GM18517 (cell line): ENCODE data around the gene KCNN3.

Source experiments
- ATAC-seq: cut with Tn5 transposase; IDR thresholded peaks from one replicate; pipeline ENCODE4 v1.9.1; 2021; ENCODE audit warnings: mild to moderate bottlenecking, moderate library complexity; ENCODE audit not compliant: unreplicated experiment

The KCNN3 gene

DNA sequence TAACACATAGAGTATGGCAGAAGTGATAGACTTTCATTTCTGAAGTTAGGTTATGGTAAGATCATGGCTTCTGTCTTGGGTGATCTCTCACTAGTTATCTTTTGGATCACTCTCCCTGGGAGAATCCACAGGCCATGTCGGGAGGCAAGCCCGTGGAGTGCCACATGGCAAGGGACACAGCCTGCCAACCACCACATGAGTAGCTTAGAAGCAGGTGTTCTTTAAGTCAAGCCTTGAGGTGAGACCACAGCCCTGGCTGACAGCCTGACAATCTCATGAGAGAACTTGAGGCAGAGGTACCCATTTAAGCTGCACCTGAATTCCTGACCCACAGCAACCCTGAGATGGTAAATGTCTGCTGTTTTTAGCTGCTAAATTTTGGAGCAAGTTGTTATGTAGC is 130.4 kb downstream of the KCNN3 start:
- ATAC-seq: no peak

DNA sequence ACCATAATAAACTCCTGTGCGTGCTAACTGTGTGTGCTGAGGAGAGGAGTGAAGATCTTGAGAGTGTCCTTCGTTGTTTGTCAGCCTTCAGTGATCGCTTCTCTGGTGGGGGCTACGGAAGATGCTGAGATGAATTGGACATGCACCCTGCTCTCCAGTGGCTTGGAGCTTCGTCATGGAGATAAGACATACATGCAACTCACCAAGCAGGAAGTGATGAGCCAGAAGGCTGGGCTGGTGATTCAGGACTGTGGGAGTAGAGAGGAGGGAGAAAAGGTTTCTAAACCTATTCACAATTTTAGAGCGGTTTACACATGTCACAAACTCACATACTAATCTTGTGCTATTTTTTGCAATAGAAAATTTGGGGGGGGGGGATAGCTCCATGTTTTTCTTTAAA is 133.2 kb downstream of the KCNN3 start:
- ATAC-seq: no peak

DNA sequence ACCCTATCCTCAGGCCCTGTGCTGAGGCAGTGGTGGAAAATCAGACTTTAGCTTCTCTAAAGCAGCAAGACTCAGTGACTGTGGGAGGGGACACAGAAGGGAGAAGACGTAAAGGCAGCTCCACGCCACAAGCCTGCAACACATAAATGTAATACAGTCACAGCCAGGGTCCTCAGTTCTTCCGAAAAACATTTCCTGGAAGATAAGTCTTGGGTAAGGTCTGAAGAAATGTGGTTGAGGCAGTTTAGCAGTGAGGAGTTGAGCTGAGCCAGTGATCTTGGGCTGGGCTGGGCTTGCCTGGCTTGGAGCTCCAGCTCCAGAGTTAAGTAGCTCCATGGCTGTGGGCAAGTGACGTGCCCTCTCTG is 134.3 kb downstream of the KCNN3 start:
- ATAC-seq: no peak

DNA sequence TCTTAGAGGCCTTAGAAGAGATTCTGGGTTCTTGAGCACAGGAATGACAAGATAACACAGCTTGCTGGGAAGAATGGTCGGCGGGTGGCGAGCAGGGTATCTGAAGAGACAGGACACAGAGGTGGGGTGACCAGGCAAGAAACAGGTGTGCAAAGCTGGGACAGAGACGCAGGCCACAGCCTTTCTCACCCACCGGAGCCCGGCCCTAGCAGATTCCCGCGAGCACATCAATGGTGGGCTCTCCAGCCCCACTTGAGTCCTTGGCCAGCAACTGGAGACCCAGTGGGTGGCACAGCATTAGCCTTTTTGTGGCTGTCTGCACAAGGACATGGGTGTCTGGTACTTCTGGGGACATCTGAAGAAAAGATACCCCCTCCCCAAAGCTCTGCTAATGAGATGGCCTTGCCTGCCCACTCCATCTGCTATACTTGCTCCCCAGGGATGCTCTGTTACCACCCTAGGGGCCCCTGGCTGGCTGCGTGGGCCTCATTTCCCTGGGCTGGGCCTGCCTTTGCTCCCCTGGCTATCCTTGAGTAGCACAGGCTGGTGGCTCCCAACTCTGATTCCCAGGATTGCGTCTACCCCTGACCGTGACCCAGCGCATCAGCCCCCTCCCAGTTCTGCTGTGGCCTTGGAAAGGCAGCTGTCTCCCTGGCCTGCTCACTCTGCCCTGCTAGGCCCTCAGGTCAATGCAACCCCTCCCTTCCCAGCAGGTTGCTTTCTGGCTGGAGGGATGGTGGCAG is 134.8 kb downstream of the KCNN3 start:
- ATAC-seq: no peak

DNA sequence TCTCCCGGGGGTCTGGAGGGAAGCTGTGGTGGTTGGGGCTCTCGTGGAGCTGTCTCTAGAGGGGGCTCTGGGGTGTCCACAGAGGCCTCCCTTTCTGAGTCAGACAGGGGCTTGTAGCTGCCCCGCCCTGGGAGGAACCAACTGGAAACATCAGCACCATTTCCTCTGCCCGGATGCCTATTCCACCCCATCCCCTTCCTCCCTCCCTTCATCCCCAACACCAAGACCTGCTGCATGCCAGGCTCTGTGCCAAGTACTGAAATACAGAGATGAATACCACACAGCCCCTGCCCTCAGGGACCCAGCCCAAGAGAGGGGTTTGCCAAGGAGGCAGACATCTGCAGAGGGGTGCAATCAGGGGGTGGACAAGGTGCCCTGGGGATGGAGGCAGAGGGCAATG is 136.5 kb downstream of the KCNN3 start:
- ATAC-seq: no peak

DNA sequence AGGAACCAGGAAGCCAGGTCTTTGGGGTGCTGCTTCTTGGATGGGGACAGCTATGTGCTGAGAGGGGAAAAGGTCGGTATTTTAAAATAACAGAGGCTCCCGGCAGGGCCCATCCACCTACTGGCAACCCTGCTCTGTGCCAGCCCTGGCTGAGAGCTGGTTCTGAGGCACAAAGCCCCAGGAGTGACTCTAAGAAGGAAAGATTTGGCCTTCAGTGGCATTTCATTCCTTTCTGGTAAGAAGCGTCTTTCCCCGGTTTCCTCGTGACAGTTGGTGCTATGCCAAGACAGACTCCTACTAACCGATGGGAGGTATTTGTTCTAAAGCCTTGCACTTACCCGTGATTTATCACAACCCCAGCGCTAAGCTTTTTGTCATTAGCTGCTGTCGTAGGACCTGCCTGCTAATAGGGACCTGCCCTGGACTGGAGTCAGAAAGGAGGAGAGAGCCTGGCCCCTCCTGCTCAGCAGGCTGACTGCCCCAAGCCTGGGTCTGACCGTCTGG is 139.0 kb downstream of the KCNN3 start:
- no peak for ATAC-seq

DNA sequence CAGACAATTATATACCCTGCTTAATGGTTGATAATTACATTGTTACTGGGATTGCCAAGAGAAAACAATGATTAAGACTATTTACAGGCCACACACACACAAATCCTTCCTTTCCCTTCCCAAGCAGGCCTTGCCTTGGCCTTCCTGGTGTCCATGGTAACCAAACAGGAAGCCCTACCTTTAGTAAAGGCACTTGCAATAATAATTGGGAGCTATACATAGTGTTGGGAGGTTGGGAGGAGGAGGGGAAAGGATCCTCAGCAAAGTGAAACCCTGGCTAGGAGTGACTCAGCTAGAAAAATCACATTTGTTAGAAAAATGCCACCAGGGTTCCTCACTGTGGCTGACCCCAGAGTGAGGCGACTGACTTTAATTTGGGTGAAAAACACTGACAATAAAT is 139.8 kb downstream of the KCNN3 start:
- ATAC-seq: no peak

DNA sequence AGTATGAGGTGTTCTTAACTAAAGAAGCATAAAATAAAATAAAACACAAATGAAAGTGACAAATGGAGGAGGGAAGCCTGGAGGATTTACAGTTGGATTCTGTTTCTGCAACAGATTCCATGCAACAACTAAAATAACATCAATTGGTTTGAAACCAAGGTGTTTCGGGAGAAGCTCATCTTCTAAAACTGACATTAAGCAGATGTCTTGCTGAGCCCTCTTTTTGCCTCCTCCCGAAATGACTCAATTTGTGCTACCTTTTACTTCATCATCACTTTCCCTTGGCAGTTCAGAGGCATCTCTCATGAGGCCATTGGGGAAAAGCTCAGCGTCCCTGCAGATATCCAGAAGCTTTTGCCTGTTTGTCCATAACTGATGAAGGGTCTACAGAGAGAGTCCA is 140.5 kb downstream of the KCNN3 start:
- no peak for ATAC-seq

DNA sequence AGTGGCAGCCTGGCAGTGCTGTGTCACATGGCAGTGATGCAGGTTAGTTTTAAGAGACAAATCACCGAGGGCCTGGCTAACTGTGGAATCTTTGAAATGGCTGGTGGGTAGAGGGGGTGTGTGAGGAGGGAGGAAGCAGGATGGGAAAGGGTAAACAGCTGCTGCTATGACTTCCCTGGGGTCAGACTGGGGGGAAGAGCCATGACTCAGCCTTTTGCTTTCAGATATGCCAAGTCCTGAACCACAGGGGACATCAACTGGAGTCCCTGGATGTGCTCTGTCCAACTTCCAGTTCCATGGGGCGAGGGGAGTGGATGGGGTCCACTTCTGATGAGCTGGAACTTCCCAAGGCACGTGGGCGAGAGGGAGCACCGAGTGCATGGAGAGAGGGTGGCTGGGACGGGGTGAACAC is 141.0 kb downstream of the KCNN3 start:
- no peak for ATAC-seq

DNA sequence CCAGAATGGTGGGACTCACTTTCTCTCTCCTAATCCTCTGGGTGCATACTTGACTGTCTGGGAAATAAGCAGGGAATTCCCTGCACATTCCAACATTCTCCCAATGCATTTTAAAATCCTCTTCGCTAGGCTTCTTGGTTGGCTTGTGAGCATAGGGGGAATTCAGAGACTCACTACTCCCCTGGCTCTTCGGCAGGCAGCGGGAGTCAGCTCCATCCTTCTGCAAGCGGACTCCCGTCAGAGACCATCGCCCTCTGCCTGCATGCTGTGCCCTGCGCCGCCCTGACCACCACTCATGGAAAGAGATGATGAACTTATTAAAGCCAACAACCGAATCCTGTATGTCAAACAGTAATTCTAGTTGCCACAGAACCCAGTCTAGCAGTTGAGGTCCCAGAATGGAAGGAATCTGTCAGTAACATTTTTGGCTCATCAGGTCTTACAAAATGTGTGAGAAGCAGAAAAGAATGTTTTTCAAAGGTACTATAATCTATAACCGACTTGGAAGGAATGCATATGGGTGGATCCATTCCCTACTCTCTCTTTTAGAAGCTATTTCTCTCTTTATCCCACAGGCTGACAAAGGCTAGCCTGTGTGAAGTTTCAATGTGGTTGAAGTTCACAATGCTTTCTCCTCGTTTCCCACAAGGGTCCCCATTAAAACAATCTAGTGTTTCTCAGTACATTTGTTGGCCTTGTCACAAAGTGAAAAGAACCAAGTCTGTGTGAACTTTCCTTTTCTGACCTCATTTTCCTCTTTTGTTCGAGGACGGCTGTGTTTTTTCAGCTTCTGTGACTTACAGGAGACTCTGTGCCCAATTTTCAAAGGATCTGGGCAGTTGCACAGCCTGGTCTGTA is 143.0 kb downstream of the KCNN3 start:
- no peak for ATAC-seq

DNA sequence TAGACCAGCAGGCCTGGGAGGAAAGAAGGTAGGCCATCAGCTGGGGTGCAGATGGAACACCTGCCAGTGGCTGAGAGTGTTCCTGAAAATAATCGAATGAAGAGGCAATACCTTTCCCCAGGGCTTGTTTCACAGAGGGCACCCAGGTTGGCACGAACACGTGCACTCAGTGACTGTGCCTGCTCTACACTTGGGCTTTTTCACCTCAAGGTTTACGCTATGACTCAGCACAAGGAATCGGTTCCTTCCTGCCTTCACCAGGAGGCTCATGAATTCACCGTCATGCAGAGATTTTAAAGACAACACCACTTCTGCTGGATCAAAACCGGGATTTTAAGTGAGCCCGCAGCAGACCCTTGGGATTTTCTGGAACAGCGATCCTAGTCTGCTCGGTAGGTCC is 143.6 kb downstream of the KCNN3 start:
- ATAC-seq: no peak

DNA sequence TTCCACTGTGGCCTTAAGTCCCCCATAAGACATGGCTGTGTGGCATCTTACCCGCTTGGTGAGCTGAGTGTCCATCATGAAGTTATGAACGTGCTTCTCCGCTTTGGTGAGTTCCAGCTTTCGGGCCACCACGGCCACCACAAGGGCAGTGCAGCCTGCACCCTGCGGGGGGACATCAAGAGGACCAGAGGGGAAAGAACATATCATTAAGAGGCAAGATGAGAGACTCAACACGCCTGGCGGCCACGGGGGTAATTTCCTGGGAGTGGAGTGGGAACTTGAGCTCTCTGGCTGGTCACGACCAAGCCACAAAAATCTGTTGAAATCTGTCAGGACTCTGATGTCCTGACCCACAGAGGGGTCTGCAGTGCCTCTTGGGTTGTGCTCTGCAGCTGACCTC is 144.2 kb downstream of the KCNN3 start:
- ATAC-seq: no peak

DNA sequence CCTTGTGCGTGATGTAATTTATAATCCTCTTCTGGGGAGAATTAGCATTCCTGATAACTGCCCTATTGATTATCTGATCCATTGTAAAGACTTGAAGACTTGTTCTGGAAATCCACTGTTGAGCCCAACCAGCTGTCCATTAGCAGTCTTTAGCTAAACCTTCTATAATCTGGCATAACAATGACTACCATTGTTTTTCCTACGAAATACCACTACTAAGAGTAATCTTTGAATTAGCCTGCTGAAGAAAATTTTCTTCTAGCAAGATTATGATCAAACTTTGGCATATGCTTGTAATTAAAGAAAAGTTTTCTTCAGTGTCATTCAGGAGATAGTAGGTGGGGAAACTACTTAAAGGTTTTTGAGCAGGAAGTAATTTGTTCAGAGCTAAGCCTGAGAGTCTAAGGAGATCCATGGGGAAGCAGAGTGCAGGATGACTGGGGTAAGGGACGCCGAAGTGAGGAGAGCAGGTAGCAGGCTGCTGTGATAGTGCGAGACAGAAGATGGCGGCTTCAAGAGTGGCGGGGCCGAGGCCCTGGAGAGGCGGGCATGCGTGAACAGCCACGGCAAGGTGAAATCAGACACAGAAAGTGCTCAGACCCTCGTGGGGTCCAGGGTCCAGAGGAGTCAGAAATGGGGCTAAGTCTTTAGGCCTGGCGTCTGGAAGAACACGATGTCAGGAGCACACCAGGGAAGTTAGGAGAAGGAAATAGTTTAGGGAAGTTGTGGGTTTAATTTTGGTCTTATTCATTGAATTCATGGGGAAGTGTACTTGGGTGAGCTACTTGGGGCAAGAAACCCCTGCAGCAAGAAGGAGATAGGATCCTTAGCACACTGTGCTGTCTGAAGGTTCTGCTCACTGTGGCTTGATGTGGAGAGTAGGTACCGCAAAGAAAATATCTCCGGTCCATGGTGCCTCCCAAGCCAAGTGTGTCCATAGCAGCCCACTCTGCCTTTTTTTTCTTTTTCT is 149.5 kb downstream of the KCNN3 start:
- no peak for ATAC-seq

DNA sequence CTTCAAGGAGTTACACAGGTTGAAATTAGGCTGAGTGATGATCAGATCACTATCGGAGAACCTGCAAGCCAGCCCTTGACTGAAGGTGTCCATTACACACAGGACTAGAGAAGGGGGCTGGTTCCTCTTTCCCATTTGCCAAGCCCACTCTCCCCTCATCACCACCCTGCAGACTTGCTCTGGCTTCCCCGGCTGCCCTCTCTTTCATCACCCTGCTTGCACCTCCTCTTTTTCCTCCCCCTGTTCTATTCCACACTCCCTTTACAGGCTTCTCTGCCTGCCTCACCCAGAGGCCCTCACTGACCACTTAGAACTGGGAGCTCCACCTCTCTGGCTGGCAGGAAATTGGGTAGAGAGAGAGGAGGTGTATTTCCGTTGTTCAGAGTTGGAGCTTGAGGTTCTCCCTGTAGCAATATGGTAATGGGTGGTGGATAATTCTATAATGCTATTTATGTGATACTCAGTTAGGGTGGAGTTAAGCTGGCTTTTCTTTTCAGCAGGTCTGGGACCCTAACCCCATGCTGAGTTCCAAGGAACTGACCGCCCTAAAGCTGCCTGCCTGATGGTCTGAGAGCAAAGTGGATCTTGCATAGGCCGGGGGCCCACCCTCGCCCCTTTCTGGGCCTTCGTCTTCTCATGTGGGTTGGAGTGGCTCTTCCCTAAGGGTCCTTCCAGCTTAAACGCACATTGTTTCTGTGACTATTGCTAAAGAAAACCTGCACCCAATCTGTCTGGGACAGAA is 150.3 kb downstream of the KCNN3 start:
- ATAC-seq: no peak

DNA sequence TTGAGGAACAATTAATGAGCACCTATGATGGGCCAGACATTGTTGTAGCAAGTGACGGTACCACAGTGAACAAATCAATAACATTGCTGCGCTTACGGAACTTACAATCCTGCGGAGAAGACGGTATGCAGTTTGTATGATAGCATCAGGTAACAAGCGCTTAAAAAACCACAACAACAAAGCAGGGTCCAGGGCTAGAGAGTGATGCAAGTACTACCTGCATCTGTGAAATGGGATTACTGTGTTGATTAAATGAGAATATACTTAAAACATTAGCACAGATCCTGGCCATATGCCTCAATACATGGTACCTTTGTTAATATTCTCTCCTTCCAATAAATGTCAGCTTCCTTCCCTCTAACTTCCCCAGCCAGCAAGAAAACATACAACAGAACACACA is 151.5 kb downstream of the KCNN3 start:
- ATAC-seq: no peak

DNA sequence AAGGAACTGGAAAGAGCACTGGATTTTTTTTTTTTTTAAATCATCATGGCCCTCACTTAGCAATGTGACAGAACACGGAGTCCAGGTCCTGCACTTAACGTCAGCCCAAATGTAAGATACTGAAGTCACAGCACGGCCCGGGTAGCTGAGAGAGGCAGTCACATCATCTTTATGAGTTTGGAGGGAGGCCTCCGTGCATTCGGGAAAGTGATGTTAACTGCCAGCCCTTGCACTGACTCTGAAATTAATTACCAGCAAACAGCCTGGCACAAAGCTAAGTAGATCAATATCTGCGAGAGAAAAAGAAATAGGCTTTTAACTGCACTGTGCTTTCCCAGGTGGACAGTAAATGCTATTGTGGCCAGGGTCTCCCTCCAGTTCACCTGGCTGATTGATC is 152.6 kb downstream of the KCNN3 start:
- no peak for ATAC-seq

DNA sequence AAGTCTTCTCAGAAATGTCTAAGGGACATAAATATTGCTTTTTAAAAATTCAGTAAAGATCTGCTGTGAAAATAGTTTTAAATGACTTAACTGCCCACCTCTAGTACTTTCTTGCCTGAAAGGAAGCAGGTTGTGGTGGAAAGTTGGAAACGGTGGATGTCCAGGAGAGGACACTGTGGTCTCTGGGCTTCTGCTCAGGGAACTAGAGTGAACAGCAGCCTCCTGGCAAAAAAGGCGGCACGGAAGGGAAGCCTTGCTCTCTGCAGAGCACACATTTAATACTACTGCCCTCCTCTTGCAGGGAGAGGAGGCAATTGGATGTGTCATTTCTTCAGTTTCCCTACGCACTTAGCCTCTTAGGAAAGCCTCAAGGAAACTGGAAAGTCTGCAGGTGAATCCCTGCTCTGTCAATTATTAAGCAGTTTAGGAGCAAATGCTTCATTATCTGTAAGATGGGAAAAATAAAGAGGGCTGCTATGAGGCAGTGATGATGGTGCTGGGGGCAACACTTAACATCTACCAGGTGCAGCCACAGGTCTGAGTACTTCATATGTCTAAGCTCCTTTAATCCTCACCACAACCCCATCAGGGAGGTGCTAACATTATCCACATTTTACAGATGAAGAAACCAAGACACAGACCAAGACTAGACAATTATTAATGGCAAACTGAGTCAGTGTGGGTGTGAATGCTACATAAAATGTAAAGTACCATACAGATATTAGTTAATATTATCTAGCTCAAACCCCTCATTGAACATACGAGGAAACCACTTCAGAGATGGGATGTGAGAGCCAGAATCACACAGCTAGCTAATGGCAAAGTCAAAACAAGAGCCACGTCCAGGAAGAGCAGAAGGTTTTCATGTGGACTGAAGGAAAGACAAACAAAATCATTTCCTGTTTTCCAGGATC is 153.2 kb downstream of the KCNN3 start:
- no peak for ATAC-seq

DNA sequence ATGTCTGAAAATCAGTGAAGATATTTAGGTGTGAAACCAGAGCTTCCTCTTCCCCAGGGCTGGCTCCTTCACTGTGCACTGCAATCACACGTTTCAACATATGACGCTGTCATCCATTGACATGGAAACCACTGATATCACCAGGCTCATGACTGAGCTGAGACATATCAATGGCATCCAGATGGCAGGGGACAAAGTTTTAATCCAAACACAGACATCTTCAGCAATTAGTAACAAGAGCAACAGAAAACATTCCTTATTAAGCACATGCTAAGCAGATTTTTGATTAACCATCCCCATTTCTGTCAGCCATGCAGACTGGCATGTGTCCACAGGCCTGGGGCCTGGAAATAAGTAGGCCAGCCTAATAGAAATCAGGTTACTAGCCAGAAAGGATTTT is 154.1 kb downstream of the KCNN3 start:
- no peak for ATAC-seq

DNA sequence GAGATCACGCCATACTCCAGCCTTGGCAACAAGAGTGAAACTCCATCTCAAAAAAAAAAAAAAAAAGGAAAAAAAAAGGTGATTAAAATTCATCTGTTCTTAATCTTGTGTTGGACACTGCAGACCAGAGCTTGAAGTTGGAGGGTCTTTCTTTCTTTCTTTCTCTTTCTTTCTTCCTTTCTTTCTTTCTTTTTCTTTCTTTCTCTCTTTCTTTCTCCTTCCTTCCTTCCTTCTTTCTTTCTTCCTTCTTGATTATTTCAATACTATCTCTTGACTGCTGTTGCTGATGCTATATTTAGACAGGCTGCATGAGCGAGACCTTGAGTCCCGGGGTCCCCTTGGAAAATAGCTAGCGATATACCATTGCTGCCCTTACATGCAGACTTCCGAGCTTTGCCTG is 154.7 kb downstream of the KCNN3 start:
- ATAC-seq: no peak
